WTC11 (cell line): ENCODE results near the gene ZNF646. TPM values are rescaled to one million over a fixed set of nuclear protein-coding genes. Genes with fewer than 3 reads are reported as not detected.

Experiments
- ATAC-seq: fragments of 200-7000 bp; cut with Tn5 transposase; 2 replicates; pipeline ENCODE4 v1.10.0; 2021; ENCODE audit warnings: mild to moderate bottlenecking, moderate library complexity
- CTCF ChIA-PET: fragments of 300-600 bp; sonication (Branson Sonifier 250); formaldehyde crosslinking; loops from one replicate; lab custom pipeline; 2021; ENCODE audit warnings: antibody characterized with exemption; lab: Charles Lee
- POLR2A ChIA-PET: fragments of 350-600 bp; sonication (Branson Sonifier 250); formaldehyde crosslinking; loops from one replicate; lab custom pipeline; 2021; ENCODE audit warnings: antibody characterized with exemption; lab: Charles Lee
- DNase-seq: peaks from one replicate; pipeline ENCODE4 v3.0.0; 2021; ENCODE audit warnings: low spot score
- H3K27ac Mint-ChIP-seq: 2 replicates; pipeline ENCODE4 v1.8.0; 2021; ENCODE audit warnings: mixed read lengths
- H3K27me3 Mint-ChIP-seq: 2 replicates; pipeline ENCODE4 v1.8.0; 2021; ENCODE audit warnings: low read depth, mild to moderate bottlenecking, moderate library complexity, mixed read lengths
- H3K36me3 Mint-ChIP-seq: 2 replicates; pipeline ENCODE4 v1.8.0; 2021; ENCODE audit warnings: mixed read lengths
- H3K4me1 Mint-ChIP-seq: 2 replicates; pipeline ENCODE4 v1.8.0; 2022; ENCODE audit warnings: mixed read lengths
- H3K4me3 Mint-ChIP-seq: 2 replicates; pipeline ENCODE4 v1.8.0; 2021; ENCODE audit warnings: mild to moderate bottlenecking, moderate library complexity, mixed read lengths
- H3K9me3 Mint-ChIP-seq: 2 replicates; pipeline ENCODE4 v1.8.0; 2021; ENCODE audit warnings: mixed read lengths
- CBFB ChIP-seq: sonication (generic); formaldehyde crosslinking; IDR thresholded peaks from 2 replicates; pipeline ENCODE4 v1.8.1; 2022; ENCODE audit warnings: mild to moderate bottlenecking, low read depth, missing genetic modification reagents
- CDX4 ChIP-seq: fragments of 250-450 bp; sonication (Bioruptor Pico); IDR thresholded peaks from 2 replicates; pipeline ENCODE4 v1.9.0; 2021; ENCODE audit warnings: moderate library complexity, mild to moderate bottlenecking, inconsistent platforms, borderline replicate concordance
- ETV6 ChIP-seq: sonication (generic); formaldehyde crosslinking; IDR thresholded peaks from 2 replicates; pipeline ENCODE4 v1.8.1; 2022; ENCODE audit warnings: mild to moderate bottlenecking, missing genetic modification reagents
- FOXP1 ChIP-seq: sonication (generic); formaldehyde crosslinking; IDR thresholded peaks from 2 replicates; pipeline ENCODE4 v1.8.0; 2022; ENCODE audit warnings: missing genetic modification reagents, mild to moderate bottlenecking, moderate library complexity, borderline replicate concordance
- GTF2I ChIP-seq: fragments of 250-450 bp; sonication (Bioruptor Pico); conservative IDR thresholded peaks from 2 replicates; pipeline ENCODE4 v1.4.0; 2021; ENCODE audit warnings: mild to moderate bottlenecking
- HMGA2 ChIP-seq: fragments of 250-450 bp; sonication (Bioruptor Pico); IDR thresholded peaks from 2 replicates; pipeline ENCODE4 v1.4.0; 2021; ENCODE audit warnings: mild to moderate bottlenecking, moderate library complexity
- KAT7 ChIP-seq: sonication (generic); formaldehyde crosslinking; IDR thresholded peaks from 2 replicates; pipeline ENCODE4 v1.8.1; 2023; ENCODE audit warnings: missing genetic modification reagents, mild to moderate bottlenecking, borderline replicate concordance
- MAX ChIP-seq: sonication (generic); formaldehyde crosslinking; IDR thresholded peaks from 2 replicates; pipeline ENCODE4 v1.8.0; 2022; ENCODE audit warnings: mild to moderate bottlenecking, missing genetic modification reagents
- RELA ChIP-seq: sonication (generic); formaldehyde crosslinking; IDR thresholded peaks from 2 replicates; pipeline ENCODE4 v1.8.1; 2022; ENCODE audit warnings: missing genetic modification reagents, mild to moderate bottlenecking, borderline replicate concordance
- SMAD4 ChIP-seq: sonication (generic); formaldehyde crosslinking; IDR thresholded peaks from 2 replicates; pipeline ENCODE4 v1.8.0; 2022; ENCODE audit warnings: mild to moderate bottlenecking, missing genetic modification reagents
- SP1 ChIP-seq: sonication (generic); formaldehyde crosslinking; conservative IDR thresholded peaks from 2 replicates; pipeline ENCODE4 v1.8.1; 2022; ENCODE audit warnings: missing genetic modification reagents
- TCF7 ChIP-seq: sonication (generic); formaldehyde crosslinking; IDR thresholded peaks from 2 replicates; pipeline ENCODE4 v1.8.0; 2022; ENCODE audit warnings: mild to moderate bottlenecking, low read depth, missing genetic modification reagents, moderate library complexity
- TP53 ChIP-seq: sonication (generic); formaldehyde crosslinking; IDR thresholded peaks from 2 replicates; pipeline ENCODE4 v1.8.1; 2023; ENCODE audit warnings: mild to moderate bottlenecking, missing genetic modification reagents
- ZMAT4 ChIP-seq: fragments of 250-450 bp; sonication (Bioruptor Pico); IDR thresholded peaks from 2 replicates; pipeline ENCODE4 v1.9.0; 2021; ENCODE audit warnings: mild to moderate bottlenecking
- ZNF138 ChIP-seq: sonication (generic); formaldehyde crosslinking; conservative IDR thresholded peaks from 2 replicates; pipeline ENCODE4 v1.8.1; 2022; ENCODE audit warnings: mild to moderate bottlenecking, moderate library complexity, missing genetic modification reagents
- ZNF232 ChIP-seq: sonication (generic); formaldehyde crosslinking; IDR thresholded peaks from 2 replicates; pipeline ENCODE4 v1.8.0; 2022; ENCODE audit warnings: mild to moderate bottlenecking, missing genetic modification reagents
- ZNF423 ChIP-seq: fragments of 250-450 bp; sonication (Bioruptor Pico); IDR thresholded peaks from 2 replicates; pipeline ENCODE4 v2.1.2; 2022; ENCODE audit warnings: mild to moderate bottlenecking, moderate library complexity
- ZNF425 ChIP-seq: fragments of 250-450 bp; sonication (Bioruptor Pico); conservative IDR thresholded peaks from 2 replicates; pipeline ENCODE4 v1.9.0; 2021; ENCODE audit warnings: mild to moderate bottlenecking
- total RNA-seq: library from RNA; stranded (reverse); gene quantifications from 3 replicates; pipeline ENCODE4 v1.2.3, GENCODE V29; 2021
- TF ChIP-seq, protein P1 (sequence below): sonication (generic); formaldehyde crosslinking; IDR thresholded peaks from 2 replicates; pipeline ENCODE4 v1.8.0; 2023; ENCODE audit warnings: missing genetic modification reagents
- TF ChIP-seq, protein P2 (sequence below): sonication (generic); formaldehyde crosslinking; IDR thresholded peaks from 2 replicates; pipeline ENCODE4 v1.8.1; 2022; ENCODE audit warnings: mild to moderate bottlenecking, moderate library complexity, missing genetic modification reagents
- TF ChIP-seq, protein P3 (sequence below): fragments of 250-450 bp; sonication (Bioruptor Pico); IDR thresholded peaks from 2 replicates; pipeline ENCODE4 v1.8.0; 2021; ENCODE audit warnings: mild to moderate bottlenecking
- TF ChIP-seq, protein P4 (sequence below): sonication (generic); formaldehyde crosslinking; IDR thresholded peaks from 2 replicates; pipeline ENCODE4 v1.8.1; 2023; ENCODE audit warnings: mild to moderate bottlenecking, moderate library complexity, missing genetic modification reagents

ZNF646 gene
- total RNA-seq, 1 experiment from 2014 or later = 29.3 TPM

DNA sequence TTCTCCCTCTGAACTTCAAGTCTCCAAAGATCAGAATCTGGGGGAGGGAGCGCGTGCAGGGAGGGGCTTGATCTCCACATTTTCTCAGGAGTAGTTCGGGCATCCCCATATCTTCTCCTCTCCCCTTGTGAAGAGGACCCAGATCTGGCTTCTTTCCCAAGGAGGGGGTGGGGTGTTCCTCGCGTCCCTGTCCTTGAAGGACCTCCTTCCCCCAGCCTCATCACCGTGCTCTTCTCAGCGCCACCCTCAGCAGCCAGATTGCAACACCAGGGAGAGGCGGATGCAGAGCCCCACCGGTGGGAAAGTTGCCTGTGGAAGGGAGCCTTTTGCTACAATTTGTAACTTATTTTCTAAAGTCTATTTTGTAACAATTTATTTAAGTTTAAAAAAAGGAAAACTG is 8.9 kb downstream of the ZNF646 start:
- Mint-ChIP-seq H3K27ac (no peak overlapping the region), H3K27me3 (no peaks in the 10 kb centered on the region), H3K4me1 (no peaks in the 10 kb centered on the region), H3K9me3 (no peaks in the 10 kb centered on the region), H3K4me3 (no peak overlapping the region), H3K36me3 (peaks cover 23% of the 10 kb centered on the region)
- CTCF ChIA-PET = interaction anchor here (1.0 kb wide), 1 partner anchor 34 kb away, joined by 3 read pairs; the partner anchor contains the start of gene KAT8
- POLR2A ChIA-PET = no interaction called here
- DNase-seq = no peak
- ATAC-seq = no peak
- TF ChIP-seq FOXP1 (CRISPR knock-in tag) = no peak
- TF ChIP-seq CDX4 (CRISPR knock-in tag) = no peak
- no peak for TF ChIP-seq ZMAT4 (CRISPR knock-in tag)

GRCh38 chr16:31083556-31083955 is 9.3 kb downstream of the ZNF646 start:
- POLR2A ChIA-PET = interaction anchor here (1.1 kb wide), 1 partner anchor 9 kb away, joined by 3 read pairs; the partner anchor contains the start of gene ZNF646
- peaks cover 18% of the 10 kb centered on the region for H3K36me3 Mint-ChIP-seq
- DNase-seq = no peak
- no peaks in the 10 kb centered on the region for H3K4me1 Mint-ChIP-seq
- H3K9me3 Mint-ChIP-seq = no peaks in the 10 kb centered on the region
- CTCF ChIA-PET = interaction anchor here (1.0 to 1.3 kb wide), 2 partner anchors 34 to 59 kb away, joined by 3 to 6 read pairs; partner anchors contain the start of gene KAT8
- H3K4me3 Mint-ChIP-seq = no peak overlapping the region
- no peak overlapping the region for H3K27ac Mint-ChIP-seq
- ATAC-seq = no peak
- no peaks in the 10 kb centered on the region for H3K27me3 Mint-ChIP-seq
- TF ChIP-seq, protein P1, sequence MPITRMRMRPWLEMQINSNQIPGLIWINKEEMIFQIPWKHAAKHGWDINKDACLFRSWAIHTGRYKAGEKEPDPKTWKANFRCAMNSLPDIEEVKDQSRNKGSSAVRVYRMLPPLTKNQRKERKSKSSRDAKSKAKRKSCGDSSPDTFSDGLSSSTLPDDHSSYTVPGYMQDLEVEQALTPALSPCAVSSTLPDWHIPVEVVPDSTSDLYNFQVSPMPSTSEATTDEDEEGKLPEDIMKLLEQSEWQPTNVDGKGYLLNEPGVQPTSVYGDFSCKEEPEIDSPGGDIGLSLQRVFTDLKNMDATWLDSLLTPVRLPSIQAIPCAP (CRISPR knock-in tag) = no peak
- TF ChIP-seq SMAD4 (CRISPR knock-in tag) = no peak
- TF ChIP-seq, protein P2, sequence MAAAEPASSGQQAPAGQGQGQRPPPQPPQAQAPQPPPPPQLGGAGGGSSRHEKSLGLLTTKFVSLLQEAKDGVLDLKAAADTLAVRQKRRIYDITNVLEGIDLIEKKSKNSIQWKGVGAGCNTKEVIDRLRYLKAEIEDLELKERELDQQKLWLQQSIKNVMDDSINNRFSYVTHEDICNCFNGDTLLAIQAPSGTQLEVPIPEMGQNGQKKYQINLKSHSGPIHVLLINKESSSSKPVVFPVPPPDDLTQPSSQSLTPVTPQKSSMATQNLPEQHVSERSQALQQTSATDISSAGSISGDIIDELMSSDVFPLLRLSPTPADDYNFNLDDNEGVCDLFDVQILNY = no peak
- TF ChIP-seq ZNF423 (CRISPR knock-in tag) = no peak
- no peak for TF ChIP-seq SP1 (CRISPR knock-in tag)
- no peak for TF ChIP-seq ZMAT4 (CRISPR knock-in tag)
- no peak for TF ChIP-seq TCF7 (CRISPR knock-in tag)
- no peak for TF ChIP-seq MAX (CRISPR knock-in tag)
- TF ChIP-seq, protein P3, sequence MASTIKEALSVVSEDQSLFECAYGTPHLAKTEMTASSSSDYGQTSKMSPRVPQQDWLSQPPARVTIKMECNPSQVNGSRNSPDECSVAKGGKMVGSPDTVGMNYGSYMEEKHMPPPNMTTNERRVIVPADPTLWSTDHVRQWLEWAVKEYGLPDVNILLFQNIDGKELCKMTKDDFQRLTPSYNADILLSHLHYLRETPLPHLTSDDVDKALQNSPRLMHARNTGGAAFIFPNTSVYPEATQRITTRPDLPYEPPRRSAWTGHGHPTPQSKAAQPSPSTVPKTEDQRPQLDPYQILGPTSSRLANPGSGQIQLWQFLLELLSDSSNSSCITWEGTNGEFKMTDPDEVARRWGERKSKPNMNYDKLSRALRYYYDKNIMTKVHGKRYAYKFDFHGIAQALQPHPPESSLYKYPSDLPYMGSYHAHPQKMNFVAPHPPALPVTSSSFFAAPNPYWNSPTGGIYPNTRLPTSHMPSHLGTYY = no peak
- TF ChIP-seq, protein P4, sequence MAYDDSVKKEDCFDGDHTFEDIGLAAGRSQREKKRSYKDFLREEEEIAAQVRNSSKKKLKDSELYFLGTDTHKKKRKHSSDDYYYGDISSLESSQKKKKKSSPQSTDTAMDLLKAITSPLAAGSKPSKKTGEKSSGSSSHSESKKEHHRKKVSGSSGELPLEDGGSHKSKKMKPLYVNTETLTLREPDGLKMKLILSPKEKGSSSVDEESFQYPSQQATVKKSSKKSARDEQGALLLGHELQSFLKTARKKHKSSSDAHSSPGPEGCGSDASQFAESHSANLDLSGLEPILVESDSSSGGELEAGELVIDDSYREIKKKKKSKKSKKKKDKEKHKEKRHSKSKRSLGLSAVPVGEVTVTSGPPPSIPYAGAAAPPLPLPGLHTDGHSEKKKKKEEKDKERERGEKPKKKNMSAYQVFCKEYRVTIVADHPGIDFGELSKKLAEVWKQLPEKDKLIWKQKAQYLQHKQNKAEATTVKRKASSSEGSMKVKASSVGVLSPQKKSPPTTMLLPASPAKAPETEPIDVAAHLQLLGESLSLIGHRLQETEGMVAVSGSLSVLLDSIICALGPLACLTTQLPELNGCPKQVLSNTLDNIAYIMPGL (CRISPR knock-in tag) = no peak
- TF ChIP-seq HMGA2 (CRISPR knock-in tag) = no peak
- TF ChIP-seq KAT7 = no peak
- TF ChIP-seq CBFB = no peak
- TF ChIP-seq, all 79 proteins: peak for 0

GRCh38 chr16:31083981-31084380 is 9.8 kb downstream of the ZNF646 start:
- no peak overlapping the region for H3K4me3 Mint-ChIP-seq
- no peaks in the 10 kb centered on the region for H3K27me3 Mint-ChIP-seq
- POLR2A ChIA-PET = interaction anchor here (1.1 to 1.5 kb wide), 2 partner anchors 10 to 33 kb away, joined by 3 to 6 read pairs; partner anchors contain the start of genes KAT8 and ZNF646
- CTCF ChIA-PET = interaction anchor here (1.2 to 1.3 kb wide), 2 partner anchors 58 to 99 kb away, joined by 4 to 6 read pairs; partner anchors contain the start of gene HSD3B7
- no peaks in the 10 kb centered on the region for H3K9me3 Mint-ChIP-seq
- DNase-seq (no peak), ATAC-seq (no peak)
- H3K36me3 Mint-ChIP-seq = peaks cover 14% of the 10 kb centered on the region
- no peak overlapping the region for H3K27ac Mint-ChIP-seq
- H3K4me1 Mint-ChIP-seq = no peaks in the 10 kb centered on the region
- TF ChIP-seq ZNF138 (CRISPR knock-in tag) (no peak), ZNF232 (CRISPR knock-in tag) (no peak), TP53 (no peak), ZNF425 (CRISPR knock-in tag) (no peak), ETV6 (CRISPR knock-in tag) (no peak), GTF2I (no peak), RELA (no peak)
